Measurements from ENCODE around the gene COL8A1.
"Not testable (repeated sequence)": the region's sequence is repeated elsewhere in the genome, so short reads cannot be mapped to it uniquely, and the experiment has no call there.

Gene COL8A1

GRCh38 chr3:99708207-99708745, 69.9 kb downstream of the COL8A1 start:
- DNase-seq (ENCODE audit: low read depth in 2 of 3, low spot score in 1 of 3): no peak

GRCh38 chr3:99709686-99710085, 71.3 kb downstream of the COL8A1 start:
- no peak for DNase-seq (ENCODE audit: low read depth in 2 of 3, low spot score in 1 of 3)

- DNase-seq (ENCODE audit: low read depth in 2 of 3, low spot score in 1 of 3): no peak
Observed at GRCh38 chr3:99710094-99710493, 71.7 kb downstream of the COL8A1 start.

- DNase-seq (ENCODE audit: low read depth in 2 of 3, low spot score in 1 of 3): no peak
Observed at GRCh38 chr3:99711351-99711750, 73.0 kb downstream of the COL8A1 start.

GRCh38 chr3:99712291-99712954, 74.0 kb downstream of the COL8A1 start:
- no peak for DNase-seq (ENCODE audit: low read depth in 2 of 3, low spot score in 1 of 3)

DNA sequence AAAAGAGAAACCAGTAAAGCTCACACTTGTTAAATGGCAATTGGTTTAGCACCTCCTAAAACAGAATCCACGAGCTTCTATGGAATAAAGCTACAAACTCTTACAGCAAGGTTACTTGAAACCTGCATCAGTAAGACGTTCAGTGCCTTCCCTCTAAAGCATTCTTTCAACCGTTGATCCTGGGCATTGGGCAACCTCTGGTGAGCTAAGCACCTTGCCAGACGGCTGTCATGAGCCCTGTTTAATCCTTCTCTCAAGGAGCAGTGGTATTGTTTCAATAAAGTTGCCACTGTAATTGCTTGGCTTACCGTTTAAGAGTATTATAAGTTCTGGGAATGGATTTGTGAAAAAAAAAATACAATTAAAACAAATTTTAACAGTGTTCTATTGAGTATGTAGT, 75.0 kb downstream of the COL8A1 start:
- no peak for DNase-seq (ENCODE audit: low read depth in 2 of 3, low spot score in 1 of 3)

DNA sequence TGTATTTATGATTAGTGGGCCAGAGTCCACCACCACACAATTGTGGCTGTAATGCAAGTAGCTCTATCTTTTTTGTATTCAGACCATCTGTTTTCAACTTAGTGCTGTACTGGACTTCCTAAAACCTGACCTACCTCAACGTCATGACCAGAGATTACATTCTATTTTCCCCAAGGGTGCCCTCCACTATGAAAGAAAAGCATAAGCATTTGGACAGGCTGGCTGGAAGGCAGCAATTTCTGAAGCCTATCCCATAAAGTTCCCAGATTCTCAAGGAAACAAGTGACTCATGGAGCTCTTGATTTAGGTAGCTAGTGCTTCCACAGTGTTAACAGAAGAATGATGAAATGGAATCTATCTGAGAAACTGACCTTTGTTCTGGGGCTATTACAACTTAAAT, 75.8 kb downstream of the COL8A1 start:
- no peak for DNase-seq (ENCODE audit: low read depth in 2 of 3, low spot score in 1 of 3)

DNA sequence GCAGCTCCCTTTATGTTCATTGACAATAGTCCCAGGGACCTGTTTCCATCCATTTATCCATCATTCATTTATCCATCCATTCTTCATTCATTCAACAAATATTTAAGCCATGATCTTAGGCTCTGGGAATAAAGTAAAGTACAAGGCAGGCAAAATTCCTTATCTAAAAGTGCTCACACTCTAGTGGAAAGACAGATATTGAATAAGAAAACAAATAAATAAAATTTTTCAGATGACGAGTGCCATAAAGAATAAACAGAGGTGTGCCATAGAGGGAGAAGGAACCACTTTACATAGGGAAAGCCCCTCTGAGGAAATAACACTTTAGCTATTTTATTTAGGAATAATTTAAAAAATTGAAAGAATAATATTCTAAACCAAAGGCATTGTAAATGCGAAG, 76.2 kb downstream of the COL8A1 start:
- DNase-seq (ENCODE audit: low read depth in 2 of 3, low spot score in 1 of 3): no peak

DNA sequence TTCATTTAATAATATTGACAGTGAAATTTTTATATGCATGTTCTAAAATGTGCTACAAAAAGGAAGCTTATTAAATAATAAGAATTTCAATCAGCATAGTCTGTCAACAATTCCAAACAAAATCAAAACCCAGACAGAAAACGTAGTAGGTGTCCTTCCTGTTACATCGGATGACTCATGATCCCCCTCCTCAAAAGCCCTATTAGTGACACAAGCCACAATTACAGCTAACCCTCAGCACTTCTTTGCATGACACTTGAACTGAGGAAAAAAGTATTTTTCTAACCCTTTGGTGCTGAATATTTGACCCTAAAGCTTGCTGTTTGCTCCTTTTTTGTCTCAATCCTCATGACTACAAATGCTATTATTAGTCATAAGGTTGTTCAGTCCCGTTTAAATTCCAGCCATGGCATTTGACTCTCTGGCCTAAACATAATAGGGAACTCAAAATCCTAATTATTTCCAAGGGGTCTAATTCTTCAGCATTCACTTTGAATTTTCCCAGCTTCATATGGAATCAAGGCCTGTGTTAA, 78.1 kb downstream of the COL8A1 start:
- DNase-seq (ENCODE audit: low read depth in 2 of 3, low spot score in 1 of 3): no peak

- DNase-seq (ENCODE audit: low read depth in 2 of 3, low spot score in 1 of 3): no peak
Observed at GRCh38 chr3:99720985-99721632, 82.7 kb downstream of the COL8A1 start.

GRCh38 chr3:99721633-99722007, 83.2 kb downstream of the COL8A1 start:
- DNase-seq (ENCODE audit: low read depth in 2 of 3, low spot score in 1 of 3): no peak

GRCh38 chr3:99724276-99724675, 85.9 kb downstream of the COL8A1 start:
- DNase-seq (ENCODE audit: low read depth in 2 of 3, low spot score in 1 of 3): no peak

GRCh38 chr3:99730870-99731269, 92.5 kb downstream of the COL8A1 start:
- no peak for DNase-seq (ENCODE audit: low read depth in 2 of 3, low spot score in 1 of 3)

DNA sequence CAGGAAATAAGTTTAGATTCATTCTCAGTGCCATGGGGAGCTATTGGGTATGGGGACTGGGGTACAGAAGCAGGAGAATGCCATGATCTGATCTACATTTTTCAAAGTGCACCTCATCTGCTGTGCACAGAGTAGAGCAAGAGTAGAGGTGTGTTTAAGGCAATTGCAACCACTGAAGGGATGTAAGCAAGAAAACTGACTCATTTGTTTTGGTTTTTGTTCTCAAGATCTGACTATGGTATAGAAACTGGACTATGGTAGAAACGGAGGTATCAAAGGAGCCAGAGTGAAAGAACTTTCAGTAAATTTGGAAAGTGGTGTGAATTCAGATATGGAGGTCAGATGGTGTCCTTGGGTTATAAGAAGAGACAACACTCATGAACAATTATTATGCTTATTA, 93.1 kb downstream of the COL8A1 start:
- no peak for DNase-seq (ENCODE audit: low read depth in 2 of 3, low spot score in 1 of 3)

DNA sequence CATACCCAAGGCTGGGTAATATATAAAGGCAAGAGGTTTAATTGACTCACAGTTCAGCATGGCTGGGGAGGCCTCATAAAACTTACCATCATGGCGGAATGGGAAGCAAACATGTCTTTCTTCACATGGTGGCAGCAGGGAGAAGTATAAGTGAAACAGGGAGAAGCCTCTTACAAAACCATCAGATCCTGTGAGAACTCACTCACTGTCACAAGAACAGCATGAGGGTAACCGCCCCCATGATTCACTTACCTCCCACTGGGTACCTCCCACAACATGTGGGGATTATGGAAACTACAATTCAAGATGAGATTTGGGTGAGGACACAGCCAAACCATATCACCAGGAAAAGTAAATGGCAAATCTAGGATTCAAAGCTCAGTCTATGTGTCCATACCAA, 102.0 kb downstream of the COL8A1 start:
- DNase-seq (ENCODE audit: low read depth in 2 of 3, low spot score in 1 of 3): not testable (repeated sequence)

GRCh38 chr3:99741588-99741987, 103.2 kb downstream of the COL8A1 start:
- no peak for DNase-seq (ENCODE audit: low read depth in 2 of 3, low spot score in 1 of 3)

GRCh38 chr3:99747915-99748314, 109.5 kb downstream of the COL8A1 start:
- DNase-seq (ENCODE audit: low read depth in 2 of 3, low spot score in 1 of 3): no peak

DNA sequence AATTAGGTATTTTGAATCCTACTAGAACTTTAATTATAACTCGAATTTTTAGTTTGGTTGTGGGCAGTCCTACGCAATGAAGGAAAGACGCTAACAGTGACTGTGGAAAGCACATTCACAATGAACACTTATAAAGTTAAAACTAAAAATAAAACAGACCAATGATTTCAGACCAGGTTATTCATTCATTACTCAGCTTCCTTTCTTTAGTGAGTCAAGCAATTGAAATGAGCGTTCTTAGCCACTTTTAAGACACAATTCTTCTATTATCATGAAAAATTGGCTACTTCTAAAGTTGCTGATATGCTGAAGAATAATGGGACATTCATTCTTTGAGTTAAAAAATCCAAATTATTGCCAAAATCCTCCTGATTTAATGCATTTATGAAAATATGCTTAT, 113.3 kb downstream of the COL8A1 start:
- no peak for DNase-seq (ENCODE audit: low read depth in 2 of 3, low spot score in 1 of 3)

DNA sequence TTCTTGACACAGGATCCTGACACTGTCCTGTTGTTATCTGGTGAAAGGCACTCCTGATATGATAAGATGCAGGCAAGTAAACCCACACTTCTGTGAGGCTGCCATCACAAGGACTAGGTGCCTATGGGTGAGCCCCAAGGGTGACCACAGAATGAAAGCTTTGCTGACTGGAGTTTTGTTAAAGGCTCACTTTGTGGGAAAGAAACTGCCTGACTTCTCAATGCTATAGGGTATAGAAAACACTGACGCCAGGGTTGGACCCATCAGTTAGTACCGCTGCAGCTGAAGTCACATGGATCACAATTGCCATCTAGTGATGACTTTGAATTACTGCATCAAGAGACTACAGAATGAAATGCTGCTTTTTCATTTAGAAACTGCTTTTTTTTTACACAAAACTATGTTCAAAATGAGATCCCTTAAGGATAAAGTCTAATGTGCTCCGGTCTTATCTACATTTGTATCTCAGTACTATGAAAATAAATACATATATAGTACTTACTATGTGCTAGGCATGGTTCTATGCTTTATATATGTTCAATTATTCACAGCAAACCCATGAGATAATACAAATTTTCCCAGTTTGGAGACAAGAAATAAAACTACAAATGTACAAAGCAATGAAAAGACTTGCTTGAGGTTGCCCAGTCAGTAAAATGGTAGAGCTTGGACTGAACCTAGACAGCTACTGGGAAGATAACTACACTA, 115.0 kb downstream of the COL8A1 start:
- DNase-seq (ENCODE audit: low read depth in 2 of 3, low spot score in 1 of 3): peak in 1 of 3 donors; percentile 13

GRCh38 chr3:99755831-99756230, 117.4 kb downstream of the COL8A1 start:
- DNase-seq (ENCODE audit: low read depth in 2 of 3, low spot score in 1 of 3): no peak

DNA sequence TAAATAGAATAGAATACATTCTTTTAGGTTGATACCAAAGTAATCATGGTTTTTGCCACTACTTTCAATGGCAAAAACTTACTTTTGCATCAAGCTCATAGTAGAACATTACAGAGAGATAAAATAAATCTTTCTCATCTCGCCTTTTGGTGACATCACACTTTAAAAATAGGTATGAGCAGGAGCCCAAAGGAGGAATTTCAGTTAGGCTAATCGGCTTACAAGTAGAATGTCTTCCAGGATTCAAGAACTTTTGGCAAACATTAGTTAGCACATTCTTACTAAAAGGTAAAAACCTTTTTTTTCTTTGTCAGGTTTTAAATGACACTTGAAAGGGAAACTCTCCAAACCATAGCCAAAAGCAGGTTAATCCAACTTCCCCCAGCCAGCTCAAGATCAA, 119.6 kb downstream of the COL8A1 start:
- no peak for DNase-seq (ENCODE audit: low read depth in 2 of 3, low spot score in 1 of 3)

Measured in stimulated activated CD4-positive, alpha-beta T cell treated with anti-CD3 and anti-CD28 coated beads, Interleukin-12 subunit alpha, Interleukin-12 subunit beta, amount 100 ng/mL, for 48 hours (primary cell).